Lower leg skin (tissue), 3 donors: ENCODE measurements around the gene EVPL.

Source experiments
- CTCF ChIP-seq, 3 donors: fragments of 450-650 bp; IDR thresholded peaks; one replicate each; pipeline ENCODE4 v1.5.1; 2016; ENCODE audit warnings: antibody characterized with exemption in 3 of 3, mild to moderate bottlenecking in 3 of 3, moderate library complexity in 2 of 3
- POLR2A ChIP-seq, 2 donors: fragments of 450-650 bp; IDR thresholded peaks; one replicate each; pipeline ENCODE4 v1.6.1; 2016 to 2017; ENCODE audit warnings: antibody characterized with exemption in 2 of 2, mild to moderate bottlenecking in 1 of 2, moderate library complexity in 1 of 2

- TF ChIP-seq CTCF (IDR thresholded peaks at IDR 0.05) (no peak), POLR2A (IDR thresholded peaks at IDR 0.05) (no peak)
Measured at GRCh38 chr17:76009969-76010661, 17.0 kb downstream of the EVPL start.
